BLaER1 treated with 17β-estradiol and CSF1 and Interleukin-3, amounts not matched to agents 10 nM and 100 nM (cell line): ENCODE measurements around the gene SF3A1.

Experiments used
- H3K27ac ChIP-seq, 11 experiments: shearing (Covaris generic); formaldehyde crosslinking; 2 replicates each; pipeline ENCODE4 v1.8.1; 2022
- H3K27me3 ChIP-seq, 11 experiments: shearing (Covaris generic); formaldehyde crosslinking; 2 replicates each; pipeline ENCODE4 v1.8.1; 2022
- H3K36me3 ChIP-seq, 11 experiments: shearing (Covaris generic); formaldehyde crosslinking; 2 replicates each; pipeline ENCODE4 v1.8.1; 2022
- H3K4me1 ChIP-seq, 10 experiments: shearing (Covaris generic); formaldehyde crosslinking; 2 replicates each; pipeline ENCODE4 v1.8.1; 2022
- H3K4me2 ChIP-seq, 11 experiments: shearing (Covaris generic); formaldehyde crosslinking; 2 replicates each; pipeline ENCODE4 v1.8.1; 2022
- H3K4me3 ChIP-seq, 10 experiments: shearing (Covaris generic); formaldehyde crosslinking; 2 replicates each; pipeline ENCODE4 v1.8.1; 2022
- H3K9ac ChIP-seq, 11 experiments: shearing (Covaris generic); formaldehyde crosslinking; 2 replicates each; pipeline ENCODE4 v1.8.1; 2022
- H3K9me3 ChIP-seq, 11 experiments: shearing (Covaris generic); formaldehyde crosslinking; replicated peaks in 1 of 11; 2 replicates each; pipeline ENCODE4 v1.8.1; 2022
- H4K20me1 ChIP-seq, 11 experiments: shearing (Covaris generic); formaldehyde crosslinking; 2 replicates each; pipeline ENCODE4 v1.8.1; 2022
- Cebpa-rat ChIP-seq, 11 experiments: shearing (Covaris generic); IDR thresholded peaks; 2 replicates each; pipeline ENCODE4 v1.8.1; 2022

The SF3A1 gene

GRCh38 chr22:30336752-30337460, 19.8 kb downstream of the SF3A1 start:
- Histone ChIP-seq H3K27ac (no peak overlapping the region), H3K9me3 (no peaks in the 10 kb centered on the region), H4K20me1 (peaks cover 0 to 92% (median 26%) of the 10 kb centered on the region in 11 experiments; a peak in 16 of 22 replicates), H3K9ac (no peak overlapping the region), H3K4me1 (no peaks in the 10 kb centered on the region), H3K4me2 (no peak overlapping the region), H3K36me3 (peaks cover 98 to 100% (median 100%) of the 10 kb centered on the region in 11 experiments), H3K4me3 (no peak overlapping the region), H3K27me3 (no peaks in the 10 kb centered on the region)
- TF ChIP-seq Cebpa-rat (IDR thresholded peaks at IDR 0.05), result no peak

GRCh38 chr22:30335236-30335635, 21.5 kb downstream of the SF3A1 start:
- Histone ChIP-seq H3K36me3 (peaks cover 96 to 100% (median 99%) of the 10 kb centered on the region in 11 experiments), H3K27ac (no peak overlapping the region), H3K4me3 (no peak overlapping the region), H3K4me2 (no peak overlapping the region), H3K9ac (no peak overlapping the region), H3K4me1 (no peaks in the 10 kb centered on the region), H3K9me3 (no peaks in the 10 kb centered on the region), H4K20me1 (peaks cover 0 to 78% (median 21%) of the 10 kb centered on the region in 11 experiments; a peak in 15 of 22 replicates), H3K27me3 (no peaks in the 10 kb centered on the region)
- TF ChIP-seq Cebpa-rat (IDR thresholded peaks at IDR 0.05), result no peak

- Histone ChIP-seq H3K36me3 (peaks cover 90 to 100% (median 95%) of the 10 kb centered on the region in 11 experiments), H3K4me1 (no peaks in the 10 kb centered on the region), H3K4me3 (no peak overlapping the region), H3K9ac (no peak overlapping the region), H3K4me2 (no peak overlapping the region), H3K27ac (no peak overlapping the region), H3K9me3 (no peaks in the 10 kb centered on the region), H3K27me3 (no peaks in the 10 kb centered on the region), H4K20me1 (peaks cover 0 to 72% (median 21%) of the 10 kb centered on the region in 11 experiments; a peak in 13 of 22 replicates)
- TF ChIP-seq Cebpa-rat (IDR thresholded peaks at IDR 0.05), result no peak
These were observed 22.0 kb downstream of the SF3A1 start for GRCh38 chr22:30334646-30335045.

GRCh38 chr22:30333707-30334087, 23.0 kb downstream of the SF3A1 start:
- Histone ChIP-seq H3K4me3 (no peak overlapping the region), H3K36me3 (peaks cover 81 to 97% (median 88%) of the 10 kb centered on the region in 11 experiments), H3K27me3 (no peaks in the 10 kb centered on the region), H3K4me2 (no peak overlapping the region), H3K9me3 (no peaks in the 10 kb centered on the region), H3K9ac (no peak overlapping the region), H3K4me1 (no peaks in the 10 kb centered on the region), H3K27ac (no peak overlapping the region), H4K20me1 (peaks cover 0 to 63% (median 18%) of the 10 kb centered on the region in 11 experiments; a peak in 13 of 22 replicates)
- no peak for TF ChIP-seq Cebpa-rat (IDR thresholded peaks at IDR 0.05)

DNA sequence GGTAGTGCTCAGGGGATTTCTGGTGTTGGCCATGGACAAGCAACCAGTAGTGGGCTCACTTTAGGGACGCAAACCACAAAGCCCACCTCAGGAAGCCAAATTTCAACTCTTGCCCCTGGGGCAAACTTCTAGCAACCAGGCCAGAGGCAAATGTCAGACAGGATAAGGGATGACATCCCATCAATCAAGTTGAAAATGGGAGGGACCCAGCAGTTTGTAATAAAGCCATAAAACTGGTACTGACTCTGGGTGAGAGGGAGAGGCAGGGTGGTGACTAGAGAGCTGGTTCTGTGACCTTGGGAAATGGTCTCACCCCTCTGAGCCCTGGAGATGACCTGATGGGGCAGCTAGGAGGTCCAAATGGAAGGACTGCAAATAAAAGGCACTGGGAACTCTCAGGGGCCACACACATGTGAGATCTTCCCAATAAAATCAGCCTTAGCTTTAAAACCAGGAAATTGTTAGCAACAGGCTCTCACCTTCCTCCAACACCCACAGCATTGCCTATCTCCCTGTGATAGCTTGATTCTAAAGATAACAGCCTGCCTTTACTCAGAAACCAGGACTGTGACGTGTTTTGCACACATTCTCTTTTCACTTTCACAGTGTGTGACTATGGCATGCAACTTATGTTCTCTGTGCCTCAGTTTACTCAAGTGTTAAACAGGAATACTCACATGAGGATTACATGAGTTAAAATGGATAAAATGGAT, 23.5 kb downstream of the SF3A1 start:
- peaks cover 75 to 93% (median 83%) of the 10 kb centered on the region in 11 experiments for H3K36me3 ChIP-seq
- H3K4me1 ChIP-seq, result peaks cover 0 to under 1% (median 0%) of the 10 kb centered on the region in 10 experiments; a peak in 1 of 20 replicates
- no peaks in the 10 kb centered on the region for H3K9me3 ChIP-seq
- no peak overlapping the region for H3K4me3 ChIP-seq
- H4K20me1 ChIP-seq, result peaks cover 0 to 58% (median 17%) of the 10 kb centered on the region in 11 experiments; a peak in 13 of 22 replicates
- H3K27me3 ChIP-seq, result no peaks in the 10 kb centered on the region
- no peak overlapping the region for H3K9ac ChIP-seq
- no peak overlapping the region for H3K27ac ChIP-seq
- no peak overlapping the region for H3K4me2 ChIP-seq
- no peak for TF ChIP-seq Cebpa-rat (IDR thresholded peaks at IDR 0.05)

DNA sequence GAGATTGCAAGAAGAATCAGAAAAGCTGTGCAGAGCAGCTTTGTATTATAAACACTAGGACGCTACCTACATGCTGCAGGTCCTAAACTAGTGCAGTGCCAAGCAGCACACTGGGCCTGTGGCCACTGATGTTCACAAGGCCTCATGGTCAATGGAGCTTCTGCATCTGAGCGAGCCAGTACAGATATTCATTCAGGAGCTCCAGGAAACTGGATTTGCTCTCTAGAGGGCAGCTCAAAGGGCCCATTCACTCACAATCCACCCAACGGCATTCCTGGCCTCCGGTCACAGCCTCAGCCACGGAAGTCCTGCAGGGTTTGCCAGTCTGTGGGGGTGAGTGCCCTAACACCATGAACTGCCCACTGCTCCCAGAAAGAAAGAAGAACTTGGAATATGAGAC, 24.1 kb downstream of the SF3A1 start:
- no peak overlapping the region for H3K9ac ChIP-seq
- H3K4me2 ChIP-seq, result no peak overlapping the region
- no peak for TF ChIP-seq Cebpa-rat (IDR thresholded peaks at IDR 0.05)
- no peaks in the 10 kb centered on the region for H3K27me3 ChIP-seq
- H3K9me3 ChIP-seq, result no peaks in the 10 kb centered on the region
- peaks cover 69 to 87% (median 77%) of the 10 kb centered on the region in 11 experiments for H3K36me3 ChIP-seq
- no peak overlapping the region for H3K4me3 ChIP-seq
- H4K20me1 ChIP-seq, result peaks cover 0 to 52% (median 17%) of the 10 kb centered on the region in 11 experiments; a peak in 13 of 22 replicates
- H3K27ac ChIP-seq, result no peak overlapping the region
- H3K4me1 ChIP-seq, result peaks cover 3 to 6% (median 4%) of the 10 kb centered on the region in 10 experiments; a peak in 18 of 20 replicates

- Histone ChIP-seq H3K4me1 (peaks cover 32 to 39% (median 36%) of the 10 kb centered on the region in 10 experiments), H3K4me2 (no peak overlapping the region), H3K27me3 (no peaks in the 10 kb centered on the region), H3K4me3 (no peak overlapping the region), H3K9me3 (no peaks in the 10 kb centered on the region), H4K20me1 (peaks cover 0 to 34% (median 14%) of the 10 kb centered on the region in 11 experiments; a peak in 11 of 22 replicates), H3K9ac (no peak overlapping the region), H3K27ac (no peak overlapping the region), H3K36me3 (peaks cover 29 to 47% (median 37%) of the 10 kb centered on the region in 11 experiments)
- no peak for TF ChIP-seq Cebpa-rat (IDR thresholded peaks at IDR 0.05)
These were observed 28.1 kb downstream of the SF3A1 start for GRCh38 chr22:30328466-30329049.

DNA sequence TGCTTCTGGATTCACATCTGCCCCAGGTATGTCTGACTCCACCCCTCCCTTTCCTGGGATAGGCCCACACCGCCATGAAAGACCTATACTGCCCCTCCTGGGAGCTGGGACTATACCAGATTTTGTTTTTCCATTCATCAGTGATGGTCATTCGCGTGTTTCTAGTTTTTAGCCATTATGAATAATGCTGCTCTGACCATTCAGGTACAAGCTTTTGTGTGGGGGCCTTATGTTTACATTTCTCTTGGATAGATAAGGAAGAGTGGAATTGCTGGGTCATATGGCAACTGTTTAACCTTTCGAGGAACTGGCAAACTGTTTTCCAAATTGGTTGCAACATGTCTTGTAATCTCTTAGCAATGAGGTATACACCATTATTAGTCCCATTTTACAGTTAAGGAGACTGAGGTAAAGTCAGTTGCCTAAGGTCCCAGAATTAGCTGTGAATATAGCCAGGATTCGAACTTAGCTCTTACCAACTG, 28.8 kb downstream of the SF3A1 start:
- H3K9ac ChIP-seq, result peak overlapping the region in 1 of 11 experiments; percentile 69; a peak in 1 of 22 replicates
- H3K4me2 ChIP-seq, result peak overlapping the region; percentile 79 to 95 (median 84); a peak in 15 of 22 replicates
- H3K36me3 ChIP-seq, result peaks cover 23 to 40% (median 30%) of the 10 kb centered on the region in 11 experiments
- TF ChIP-seq Cebpa-rat (IDR thresholded peaks at IDR 0.05), result no peak
- no peaks in the 10 kb centered on the region for H3K27me3 ChIP-seq
- 0 out of 20 replicates have a peak overlapping the region, but pooled peaks of 1 of the 10 experiments have one; percentile 78 for H3K4me3 ChIP-seq
- peak overlapping the region in 1 of 11 experiments; percentile 51; a peak in 1 of 22 replicates for H3K27ac ChIP-seq
- H3K9me3 ChIP-seq, result no peaks in the 10 kb centered on the region
- peaks cover 0 to 29% (median 10%) of the 10 kb centered on the region in 11 experiments; a peak in 12 of 22 replicates for H4K20me1 ChIP-seq
- H3K4me1 ChIP-seq, result peaks cover 36 to 43% (median 38%) of the 10 kb centered on the region in 10 experiments
